GM12878 (cell line): ENCODE results near the gene FXYD4. TPM values are rescaled to one million over a fixed set of nuclear protein-coding genes. Genes with fewer than 3 reads are reported as not detected.

ENCODE experiments used
- ATAC-seq: fragments of 200-7000 bp; cut with Tn5 transposase; 3 replicates; pipeline ENCODE4 v1.9.1; 2020; ENCODE audit warnings: mild to moderate bottlenecking, moderate library complexity
- BruUV-seq: library from RNA; stranded (reverse); fragments of 400-500 nt; replicated peaks from 2 replicates; lab custom pipeline; 2021; lab: Mats Ljungman, UMichigan
- CTCF ChIA-PET: fragments of 300-600 bp; sonication (Branson Sonifier 250); formaldehyde crosslinking; extraction: SDS; loops from one replicate; lab custom pipeline; 2021; ENCODE audit warnings: inconsistent platforms; lab: Yijun Ruan, JAX
- POLR2A ChIA-PET: fragments of 350-600 bp; formaldehyde crosslinking; extraction: SDS; loops from one replicate; lab custom pipeline; 2021; ENCODE audit warnings: inconsistent platforms; lab: Charles Lee
- RAD21 ChIA-PET: fragments of 300-600 bp; sonication (Branson Sonifier 250); formaldehyde crosslinking; loops from one replicate; lab custom pipeline; 2023; ENCODE audit warnings: antibody characterized with exemption; ENCODE audit not compliant: unreplicated experiment; lab: Charles Lee
- SMC1A ChIA-PET: fragments of 300-600 bp; sonication (Branson Sonifier 250); formaldehyde crosslinking; loops from one replicate; lab custom pipeline; 2023; ENCODE audit not compliant: unreplicated experiment, uncharacterized antibody; lab: Charles Lee
- DNase-seq: peaks from one replicate; pipeline ENCODE4 v3.0.0-alpha.2; 2011; ENCODE audit warnings: low read depth, low spot score
- FAIRE-seq: peaks from 3 replicates; lab custom pipeline; 2011; peaks lifted over from hg19 to GRCh38; lab: Jason Lieb, UNC
- H2AFZ ChIP-seq: 2 replicates; pipeline ENCODE4 v1.6.0; 2011; ENCODE audit warnings: low read depth, low read length, control low read depth; ENCODE audit not compliant: control insufficient read depth
- H3K27ac ChIP-seq: 2 replicates; pipeline ENCODE4 v1.5.1; 2011; ENCODE audit warnings: control low read depth; ENCODE audit not compliant: control insufficient read depth, insufficient read depth
- H3K27me3 ChIP-seq, 2 experiments: replicated peaks in 1 of 2; 2 replicates each; pipeline versions ENCODE4 v1.6.0 to v1.6.1; 2011; ENCODE audit warnings: low read length in 1 of 2; ENCODE audit not compliant: control insufficient read depth in 2 of 2, insufficient read depth in 2 of 2
- H3K36me3 ChIP-seq, 2 experiments: 2 replicates each; pipeline ENCODE4 v1.5.1; 2011; ENCODE audit warnings: low read length in 1 of 2; ENCODE audit not compliant: control insufficient read depth in 2 of 2, insufficient read depth in 2 of 2
- H3K4me1 ChIP-seq: 2 replicates; pipeline ENCODE4 v1.6.1; 2011; ENCODE audit warnings: mild to moderate bottlenecking, low read length, moderate library complexity, mixed read lengths; ENCODE audit not compliant: control insufficient read depth, insufficient read depth
- H3K4me2 ChIP-seq: 2 replicates; pipeline ENCODE4 v1.6.0; 2011; ENCODE audit warnings: control low read depth; ENCODE audit not compliant: control insufficient read depth, insufficient read depth
- H3K4me3 ChIP-seq: fragments of 200-600 bp; sonication (generic); 2 replicates; pipeline ENCODE4 v1.5.1; 2016
- H3K79me2 ChIP-seq: 2 replicates; pipeline ENCODE4 v1.6.0; 2011; ENCODE audit warnings: low read length; ENCODE audit not compliant: control insufficient read depth, insufficient read depth
- H3K9ac ChIP-seq: 2 replicates; pipeline ENCODE4 v1.8.0; 2011; ENCODE audit warnings: low read length, control low read depth, mixed read lengths; ENCODE audit not compliant: control insufficient read depth, insufficient read depth
- H3K9me3 ChIP-seq: replicated peaks from 3 replicates; pipeline ENCODE4 v1.5.1; 2011; ENCODE audit warnings: mild to moderate bottlenecking, low read length; ENCODE audit not compliant: control insufficient read depth, insufficient read depth
- H4K20me1 ChIP-seq: 2 replicates; pipeline ENCODE4 v1.6.0; 2011; ENCODE audit not compliant: control insufficient read depth, insufficient read depth
- CBX5 ChIP-seq: sonication (generic); IDR thresholded peaks from 2 replicates; pipeline ENCODE4 v1.6.1; 2016; ENCODE audit warnings: low read depth, moderate library complexity, mild to moderate bottlenecking, inconsistent platforms
- ELK1 ChIP-seq: IDR thresholded peaks from 2 replicates; pipeline ENCODE4 v1.6.1; 2012; ENCODE audit warnings: low read depth, low read length, improper control_type of control experiment
- EP300 ChIP-seq, 2 experiments: fragments of 150-350 bp in 1 of 2; IDR thresholded peaks; 2 replicates each; pipeline ENCODE4 v1.6.1; 2011 to 2012; ENCODE audit warnings: low read depth in 2 of 2, low read length in 2 of 2, borderline replicate concordance in 1 of 2, improper control_type of control experiment in 1 of 2, inconsistent platforms in 1 of 2; ENCODE audit not compliant: control insufficient read depth in 1 of 2
- IRF4 ChIP-seq: IDR thresholded peaks from 2 replicates; pipeline ENCODE4 v1.6.1; 2011; ENCODE audit warnings: low read depth, low read length
- MAX ChIP-seq: IDR thresholded peaks from 2 replicates; pipeline ENCODE4 v1.6.1; 2012; ENCODE audit warnings: low read depth, low read length, improper control_type of control experiment
- NFYB ChIP-seq: IDR thresholded peaks from 2 replicates; pipeline ENCODE4 v1.6.1; 2011; ENCODE audit warnings: low read depth, mild to moderate bottlenecking, low read length, improper control_type of control experiment, moderate library complexity; ENCODE audit not compliant: insufficient read depth
- PAX5 ChIP-seq: IDR thresholded peaks from 2 replicates; pipeline ENCODE4 v1.6.1; 2011; ENCODE audit warnings: low read depth, low read length, borderline replicate concordance
- RBBP5 ChIP-seq: fragments of 200-600 bp; sonication (generic); conservative IDR thresholded peaks from 2 replicates; pipeline ENCODE4 v1.6.1; 2016
- SMAD1 ChIP-seq: fragments of 450-650 bp; IDR thresholded peaks from 2 replicates; pipeline ENCODE4 v1.6.1; 2018; ENCODE audit warnings: mild to moderate bottlenecking, low read depth; ENCODE audit not compliant: partially characterized antibody
- SPI1 ChIP-seq: IDR thresholded peaks from 2 replicates; pipeline ENCODE4 v1.6.1; 2011; ENCODE audit warnings: low read depth, mild to moderate bottlenecking, low read length, moderate library complexity, borderline replicate concordance; ENCODE audit not compliant: insufficient read depth
- STAT3 ChIP-seq: IDR thresholded peaks from 2 replicates; pipeline ENCODE4 v1.6.1; 2011; ENCODE audit warnings: low read depth, low read length, improper control_type of control experiment
- TAF1 ChIP-seq: IDR thresholded peaks from 2 replicates; pipeline ENCODE4 v1.6.1; 2011; ENCODE audit warnings: mild to moderate bottlenecking, low read depth, low read length, borderline replicate concordance
- YBX1 ChIP-seq: fragments of 450-650 bp; IDR thresholded peaks from 2 replicates; pipeline ENCODE4 v1.6.1; 2016; ENCODE audit warnings: antibody characterized with exemption
- ZBED1 ChIP-seq: IDR thresholded peaks from 2 replicates; pipeline ENCODE4 v1.6.1; 2016; ENCODE audit warnings: borderline replicate concordance
- ZNF24 ChIP-seq: fragments of 450-650 bp; IDR thresholded peaks from 2 replicates; pipeline ENCODE4 v1.6.1; 2017; ENCODE audit warnings: antibody characterized with exemption, mild to moderate bottlenecking
- WGBS: methylation state at CpG from one replicate; pipeline ENCODE4 v1.1.6; 2016; ENCODE audit warnings: low lambda C conversion rate; ENCODE audit not compliant: insufficient replicate concordance, insufficient coverage; ENCODE audit errors: missing lambda C conversion rate; 5-methylcytosine and 5-hydroxymethylcytosine counted together
- in situ Hi-C: fragments of 300-500 bp; cut with MboI; formaldehyde crosslinking; loops from 9 replicates; pipeline ENCODE4 v1.14.3; 2018; ENCODE audit warnings: mixed read lengths
- intact Hi-C: fragments of 100-400 bp; cut with micrococcal nuclease; formaldehyde crosslinking; loops from one replicate; pipeline ENCODE4 v1.14.2; 2022; ENCODE audit not compliant: unreplicated experiment
- polyA plus RNA-seq, 11 experiments: library from polyadenylated mRNA; depleted of rRNA in 4 of 11; unstranded in 6 of 11; stranded (reverse) in 5 of 11; fragments of >200 nt; fragmentation: Nextera tagmentation in 4 of 11; fragmentation: Illumina TruSeq in 1 of 11; extraction: Ambion mirVana in 4 of 11; extraction: Trizol in 1 of 11; gene quantifications; 1 replicate in 1 of 11; 2 replicates in 10 of 11; pipeline versions ENCODE4 v1.2.1 to v1.2.3, GENCODE V29; 2011 to 2016; ENCODE audit warnings: inconsistent platforms in 2 of 11, missing spikeins in 2 of 11, low read depth in 1 of 11
- total RNA-seq, 4 experiments: library from RNA; depleted of rRNA in 3 of 4; stranded (reverse); fragments of >200 nt in 3 of 4; fragmentation: Illumina TruSeq in 1 of 4; extraction: Trizol in 1 of 4; gene quantifications; 2 replicates each; pipeline versions ENCODE4 v1.2.1 to v1.2.3, GENCODE V29; 2013 to 2021
- TF ChIP-seq, protein P1 (sequence below): fragments of 450-650 bp; IDR thresholded peaks from 2 replicates; pipeline ENCODE4 v1.6.1; 2017; ENCODE audit warnings: mild to moderate bottlenecking, moderate library complexity

The FXYD4 gene
- total and polyA plus RNA-seq, 10 of the 15 experiments (the other 5 are each of a cell fraction or from before 2014, with no cell fraction given) = not detected

- TF ChIP-seq EP300 (IDR thresholded peaks at IDR 0.05; ENCODE audit: borderline replicate concordance in 1 of 2, control insufficient read depth in 1 of 2, low read depth in 2 of 2, low read length in 2 of 2) = no peak
- TF ChIP-seq MAX = no peak
- TF ChIP-seq STAT3 = no peak
- no peak for TF ChIP-seq YBX1
- TF ChIP-seq ZNF24 = no peak
Observed at GRCh38 chr10:43324876-43325275, 46.6 kb upstream of the FXYD4 start (continued).

DNA sequence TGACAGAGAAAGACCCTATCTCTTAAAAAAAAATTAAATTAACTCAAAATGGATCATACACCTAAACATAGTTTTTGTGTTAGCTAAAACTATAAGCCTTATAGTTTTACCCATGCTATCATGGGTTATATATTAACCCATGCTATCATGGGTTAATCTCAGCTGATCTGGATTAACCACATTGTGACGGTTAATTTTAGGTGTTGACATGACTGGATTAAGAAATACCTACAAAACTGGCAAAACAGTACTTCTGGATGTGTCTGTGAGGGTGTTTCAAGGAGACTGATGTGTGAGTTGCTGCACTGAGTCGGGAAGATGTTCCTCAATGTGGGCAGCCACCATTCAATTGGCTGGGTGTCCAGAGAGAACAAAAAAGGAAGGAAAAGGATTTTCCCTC, 44.3 kb upstream of the FXYD4 start:
- no peak overlapping the region for H2AFZ ChIP-seq
- in situ Hi-C loops = no loop called here
- CTCF ChIA-PET = no interaction called here
- no peaks in the 10 kb centered on the region for H3K79me2 ChIP-seq
- intact Hi-C loops = no loop called here
- H3K27ac ChIP-seq = no peak overlapping the region
- RAD21 ChIA-PET = no interaction called here
- 6% methylated on average over 2 of the region's 2 CpGs for WGBS
- ATAC-seq (no peak), FAIRE-seq (no peak), DNase-seq (no peak)
- SMC1A ChIA-PET = interaction anchor here (2.2 kb wide), 1 partner anchor 19 kb away, joined by 7 read pairs; no protein-coding TSS in a partner anchor
- no peak overlapping the region for H3K4me3 ChIP-seq
- no peaks in the 10 kb centered on the region for H3K9me3 ChIP-seq
- H4K20me1 ChIP-seq = no peaks in the 10 kb centered on the region
- no peaks in the 10 kb centered on the region for H3K36me3 ChIP-seq
- no peaks in the 10 kb centered on the region for H3K4me1 ChIP-seq
- POLR2A ChIA-PET = no interaction called here
- H3K9ac ChIP-seq = no peak overlapping the region
- no peak overlapping the region for H3K4me2 ChIP-seq
- BruUV-seq = no TSS peak
- H3K27me3 ChIP-seq = no peaks in the 10 kb centered on the region; a peak in 3 of 4 replicates
- TF ChIP-seq ELK1 (no peak), YBX1 (no peak), IRF4 (no peak), CBX5 (no peak), NFYB (no peak), PAX5 (no peak), TAF1 (no peak), SMAD1 (no peak), SPI1 (no peak), ZBED1 (no peak), RBBP5 (no peak)
- TF ChIP-seq, protein P1, sequence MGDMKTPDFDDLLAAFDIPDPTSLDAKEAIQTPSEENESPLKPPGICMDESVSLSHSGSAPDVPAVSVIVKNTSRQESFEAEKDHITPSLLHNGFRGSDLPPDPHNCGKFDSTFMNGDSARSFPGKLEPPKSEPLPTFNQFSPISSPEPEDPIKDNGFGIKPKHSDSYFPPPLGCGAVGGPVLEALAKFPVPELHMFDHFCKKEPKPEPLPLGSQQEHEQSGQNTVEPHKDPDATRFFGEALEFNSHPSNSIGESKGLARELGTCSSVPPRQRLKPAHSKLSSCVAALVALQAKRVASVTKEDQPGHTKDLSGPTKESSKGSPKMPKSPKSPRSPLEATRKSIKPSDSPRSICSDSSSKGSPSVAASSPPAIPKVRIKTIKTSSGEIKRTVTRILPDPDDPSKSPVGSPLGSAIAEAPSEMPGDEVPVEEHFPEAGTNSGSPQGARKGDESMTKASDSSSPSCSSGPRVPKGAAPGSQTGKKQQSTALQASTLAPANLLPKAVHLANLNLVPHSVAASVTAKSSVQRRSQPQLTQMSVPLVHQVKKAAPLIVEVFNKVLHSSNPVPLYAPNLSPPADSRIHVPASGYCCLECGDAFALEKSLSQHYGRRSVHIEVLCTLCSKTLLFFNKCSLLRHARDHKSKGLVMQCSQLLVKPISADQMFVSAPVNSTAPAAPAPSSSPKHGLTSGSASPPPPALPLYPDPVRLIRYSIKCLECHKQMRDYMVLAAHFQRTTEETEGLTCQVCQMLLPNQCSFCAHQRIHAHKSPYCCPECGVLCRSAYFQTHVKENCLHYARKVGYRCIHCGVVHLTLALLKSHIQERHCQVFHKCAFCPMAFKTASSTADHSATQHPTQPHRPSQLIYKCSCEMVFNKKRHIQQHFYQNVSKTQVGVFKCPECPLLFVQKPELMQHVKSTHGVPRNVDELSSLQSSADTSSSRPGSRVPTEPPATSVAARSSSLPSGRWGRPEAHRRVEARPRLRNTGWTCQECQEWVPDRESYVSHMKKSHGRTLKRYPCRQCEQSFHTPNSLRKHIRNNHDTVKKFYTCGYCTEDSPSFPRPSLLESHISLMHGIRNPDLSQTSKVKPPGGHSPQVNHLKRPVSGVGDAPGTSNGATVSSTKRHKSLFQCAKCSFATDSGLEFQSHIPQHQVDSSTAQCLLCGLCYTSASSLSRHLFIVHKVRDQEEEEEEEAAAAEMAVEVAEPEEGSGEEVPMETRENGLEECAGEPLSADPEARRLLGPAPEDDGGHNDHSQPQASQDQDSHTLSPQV = no peak
